GM21737 (cell line): Measurements from ENCODE around the gene TBC1D16.

Experiments used
- ATAC-seq: cut with Tn5 transposase; IDR thresholded peaks from one replicate; pipeline ENCODE4 v1.9.1; 2021; ENCODE audit warnings: mild to moderate bottlenecking, moderate library complexity; ENCODE audit not compliant: unreplicated experiment

Gene TBC1D16

DNA sequence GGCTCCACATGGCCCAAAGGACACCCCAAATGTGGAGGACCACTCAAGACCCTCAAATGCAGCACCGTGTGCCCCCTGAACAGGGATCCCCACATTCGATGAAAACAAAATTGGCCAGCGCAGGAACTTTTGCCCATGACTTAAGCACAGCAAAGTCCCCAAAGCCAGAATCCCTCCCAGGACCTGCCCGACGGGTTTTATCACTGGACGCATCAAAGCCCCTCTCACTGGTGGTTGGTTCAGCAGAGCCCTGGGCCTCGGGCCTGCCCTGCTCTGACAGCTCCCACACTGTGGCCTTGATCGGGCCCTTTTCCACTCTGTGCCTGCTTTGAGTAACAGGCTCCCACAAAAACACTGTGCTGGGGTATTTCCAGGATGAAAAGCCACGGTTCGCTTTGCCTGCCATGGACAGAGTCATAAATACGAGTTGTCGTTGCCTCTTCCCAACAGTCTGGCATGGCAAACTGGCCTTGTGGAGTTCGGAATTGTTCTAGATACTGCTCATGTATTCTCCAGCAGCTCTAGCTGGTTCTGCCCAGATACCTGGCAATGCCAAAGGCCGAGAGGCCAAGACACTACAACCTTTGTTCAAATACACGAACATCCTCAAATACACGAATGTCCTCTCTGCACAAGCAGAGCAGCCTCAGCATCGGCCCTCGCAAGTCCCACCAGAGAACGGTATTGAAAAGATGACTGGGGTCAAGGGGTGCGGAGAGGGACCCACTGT, 46.4 kb downstream of the TBC1D16 start:
- ATAC-seq: no peak

DNA sequence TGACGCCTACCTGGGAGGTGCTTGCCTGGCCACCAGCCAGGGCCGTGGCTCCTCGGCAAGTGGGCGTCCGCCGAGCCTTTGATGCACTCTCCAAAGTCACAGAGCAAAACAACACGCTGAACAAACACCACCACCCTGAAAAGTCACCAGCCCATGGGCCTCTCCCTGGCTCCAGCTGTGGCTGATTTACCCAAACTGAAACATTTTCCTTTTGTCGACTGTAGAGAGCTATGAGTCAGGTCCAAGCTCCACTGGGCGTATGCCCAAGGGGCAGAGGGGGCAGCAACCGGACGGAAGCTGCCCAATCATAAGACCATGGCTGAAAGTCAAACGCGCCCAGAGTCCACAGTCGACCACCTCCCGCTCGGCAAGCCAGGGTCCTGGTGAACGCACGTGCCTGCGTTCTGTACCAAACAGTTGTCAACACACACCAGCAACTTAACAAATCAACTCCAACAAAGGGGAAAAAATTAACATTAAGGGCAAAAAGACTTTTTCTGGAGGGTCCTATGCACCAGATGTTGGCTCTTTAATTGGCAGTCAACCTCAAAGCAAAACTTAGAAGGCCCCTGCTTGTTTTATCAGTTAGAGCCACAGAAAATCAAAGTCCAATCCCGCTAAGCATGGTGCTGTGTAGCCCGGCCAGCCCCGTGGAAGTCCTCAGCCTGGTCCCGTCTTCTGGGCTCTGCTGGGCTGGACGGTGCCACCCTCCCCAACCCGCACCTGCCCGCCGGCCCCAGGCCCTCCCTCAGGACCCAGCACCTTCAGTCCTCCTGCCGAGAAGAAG, 47.3 kb downstream of the TBC1D16 start:
- ATAC-seq: no peak

GRCh38 chr17:79987935-79988184, 47.8 kb downstream of the TBC1D16 start:
- no peak for ATAC-seq

- ATAC-seq: no peak
Observed at GRCh38 chr17:79987187-79987934, 48.3 kb downstream of the TBC1D16 start.

DNA sequence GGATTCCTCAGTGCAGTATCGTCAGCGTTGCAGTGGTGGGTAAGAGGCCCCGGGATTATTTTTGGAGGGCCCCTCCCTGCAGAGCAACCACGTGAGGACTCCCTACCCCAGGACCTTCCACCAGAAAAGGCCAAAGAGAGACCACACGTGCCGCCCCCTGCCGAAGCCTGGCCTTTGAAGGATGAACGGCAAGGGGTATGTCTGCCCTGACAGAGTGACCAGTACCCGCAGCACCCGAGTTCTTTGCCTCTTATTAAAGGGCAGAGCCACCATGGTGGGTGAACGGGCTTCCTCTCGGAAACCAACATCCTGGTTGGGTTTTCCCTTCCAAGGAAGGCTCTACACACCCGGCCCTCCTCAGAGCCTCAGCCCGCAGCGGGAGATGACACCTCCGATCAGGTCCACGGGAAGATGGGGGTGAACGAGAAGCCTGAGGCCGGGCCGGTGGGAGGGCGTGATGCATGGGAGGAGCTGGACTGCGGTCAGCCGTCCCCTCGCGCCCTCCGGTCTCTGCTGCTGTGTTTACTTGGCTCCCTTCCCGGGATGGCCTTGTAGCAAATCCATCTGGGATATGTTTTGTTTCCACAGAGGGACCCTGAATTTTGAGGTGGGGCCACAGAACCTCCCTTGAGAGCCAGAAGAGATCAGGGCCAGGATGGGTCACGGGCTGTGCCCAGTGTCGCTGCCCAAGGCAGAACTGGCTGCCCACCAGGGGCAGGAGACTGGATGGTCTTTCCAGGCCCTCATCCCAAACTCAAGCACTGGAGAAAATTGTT, 49.1 kb downstream of the TBC1D16 start:
- ATAC-seq: no peak

DNA sequence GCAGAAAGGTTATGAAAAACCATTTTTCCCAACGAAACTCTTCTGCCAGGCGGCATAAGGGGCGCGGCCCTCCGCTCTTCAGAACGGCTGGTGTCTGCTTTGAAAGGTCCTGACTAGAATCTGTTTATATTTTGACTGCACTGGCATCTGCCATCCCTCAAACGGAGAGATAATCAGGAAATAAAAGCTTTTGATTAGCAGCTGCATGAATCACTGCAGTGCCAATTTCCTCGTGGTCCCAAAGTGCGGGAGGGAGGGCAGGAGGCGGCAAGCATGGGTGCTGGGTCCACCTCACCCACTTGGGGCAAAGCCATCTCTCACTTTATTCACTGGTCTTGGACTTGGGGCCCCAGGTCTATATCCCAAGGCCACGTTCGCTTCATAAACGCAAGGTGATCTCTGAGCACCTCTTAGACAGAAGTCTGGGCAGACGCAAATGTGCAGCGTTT, 49.7 kb downstream of the TBC1D16 start:
- ATAC-seq: no peak

DNA sequence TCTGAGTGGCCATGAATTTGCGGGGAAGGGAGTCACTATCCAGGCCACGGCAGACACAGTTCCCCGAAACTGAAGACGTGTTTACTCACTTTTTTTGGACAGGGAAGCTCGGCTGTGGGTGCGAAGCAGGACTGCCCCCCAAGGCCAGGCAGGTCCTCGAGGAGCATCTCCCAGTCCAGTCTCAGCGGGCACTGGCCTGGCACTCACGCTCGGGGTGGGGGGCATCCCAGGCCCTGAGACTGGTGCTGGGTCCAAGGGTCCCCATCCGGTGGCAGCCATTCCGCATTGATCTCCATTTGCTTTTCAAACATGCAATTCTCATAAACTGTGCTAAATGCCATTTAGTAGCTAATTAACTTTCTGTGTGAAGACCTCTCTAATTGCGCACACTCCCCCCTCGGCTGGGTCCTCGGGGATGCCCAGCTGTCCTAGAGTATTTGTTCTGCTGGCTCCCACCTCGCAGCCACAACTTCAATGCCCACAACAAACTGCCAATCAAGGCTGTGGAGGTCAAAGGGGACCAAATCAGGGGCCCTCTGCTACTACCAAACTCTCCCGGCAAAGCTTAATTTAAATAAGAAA, 50.2 kb downstream of the TBC1D16 start:
- no peak for ATAC-seq

GRCh38 chr17:79984877-79985276, 50.8 kb downstream of the TBC1D16 start:
- ATAC-seq: no peak

DNA sequence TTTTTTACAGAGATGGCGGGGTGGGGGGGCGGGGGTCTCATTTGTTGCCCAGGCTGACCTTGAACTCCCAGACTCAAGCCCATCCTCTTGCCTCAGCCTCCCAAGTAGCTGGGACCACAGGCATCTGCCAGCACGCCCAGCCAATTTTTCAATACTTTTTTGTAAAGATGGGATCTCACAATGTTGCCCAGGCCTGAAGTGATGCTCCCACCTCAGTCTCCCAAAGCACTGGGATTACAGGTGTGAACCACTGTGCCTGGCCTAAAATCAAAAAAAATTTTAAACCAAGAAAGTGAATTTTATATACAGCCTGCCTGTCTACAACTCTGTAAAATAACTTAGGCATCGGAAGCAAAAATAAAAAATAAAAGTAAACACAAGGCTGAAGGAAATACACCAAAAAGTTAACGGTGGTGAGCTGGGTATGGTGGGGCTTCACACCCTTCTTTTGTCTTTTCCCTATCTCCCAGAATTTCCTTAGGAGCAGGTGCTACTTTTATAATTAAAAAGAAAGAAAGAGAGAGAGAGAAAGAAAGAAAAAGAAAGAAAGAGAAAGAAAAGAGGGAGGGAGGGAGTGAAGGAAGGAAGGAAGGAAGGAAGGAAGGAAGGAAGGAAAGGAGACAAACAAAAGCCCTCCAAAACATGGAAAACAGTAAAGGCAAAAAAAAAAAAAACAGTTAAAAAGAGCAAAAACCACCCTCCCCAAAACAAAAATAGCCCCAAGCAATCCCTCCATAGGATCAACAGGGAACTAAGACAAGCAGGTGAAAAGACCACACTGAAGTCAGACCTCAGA, 51.4 kb downstream of the TBC1D16 start:
- no peak for ATAC-seq

GRCh38 chr17:79983456-79983855, 52.2 kb downstream of the TBC1D16 start:
- ATAC-seq: no peak

GRCh38 chr17:79982986-79983385, 52.7 kb downstream of the TBC1D16 start:
- ATAC-seq: no peak

DNA sequence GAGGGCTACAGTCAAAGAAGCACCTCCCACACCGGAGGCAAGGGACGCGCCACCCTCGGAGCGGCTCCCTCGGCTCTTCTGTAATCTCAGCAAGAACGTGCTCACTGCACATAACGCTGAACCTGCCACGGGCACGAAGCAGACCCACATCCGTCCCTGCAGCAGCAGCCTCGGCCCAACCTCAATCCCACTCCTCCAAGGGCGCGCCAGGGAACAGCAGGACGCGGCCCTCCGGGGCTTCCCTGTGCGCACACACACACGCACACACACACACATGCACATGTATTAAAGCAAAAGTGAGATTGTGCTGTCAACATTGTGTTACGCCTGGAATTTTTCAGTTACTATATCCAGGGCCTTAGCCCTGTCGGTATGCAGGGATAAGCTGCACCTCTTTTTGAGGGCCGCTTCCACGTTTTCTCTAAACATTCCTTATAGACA, 54.0 kb downstream of the TBC1D16 start:
- ATAC-seq: no peak

GRCh38 chr17:79981090-79981489, 54.6 kb downstream of the TBC1D16 start:
- ATAC-seq: no peak

DNA sequence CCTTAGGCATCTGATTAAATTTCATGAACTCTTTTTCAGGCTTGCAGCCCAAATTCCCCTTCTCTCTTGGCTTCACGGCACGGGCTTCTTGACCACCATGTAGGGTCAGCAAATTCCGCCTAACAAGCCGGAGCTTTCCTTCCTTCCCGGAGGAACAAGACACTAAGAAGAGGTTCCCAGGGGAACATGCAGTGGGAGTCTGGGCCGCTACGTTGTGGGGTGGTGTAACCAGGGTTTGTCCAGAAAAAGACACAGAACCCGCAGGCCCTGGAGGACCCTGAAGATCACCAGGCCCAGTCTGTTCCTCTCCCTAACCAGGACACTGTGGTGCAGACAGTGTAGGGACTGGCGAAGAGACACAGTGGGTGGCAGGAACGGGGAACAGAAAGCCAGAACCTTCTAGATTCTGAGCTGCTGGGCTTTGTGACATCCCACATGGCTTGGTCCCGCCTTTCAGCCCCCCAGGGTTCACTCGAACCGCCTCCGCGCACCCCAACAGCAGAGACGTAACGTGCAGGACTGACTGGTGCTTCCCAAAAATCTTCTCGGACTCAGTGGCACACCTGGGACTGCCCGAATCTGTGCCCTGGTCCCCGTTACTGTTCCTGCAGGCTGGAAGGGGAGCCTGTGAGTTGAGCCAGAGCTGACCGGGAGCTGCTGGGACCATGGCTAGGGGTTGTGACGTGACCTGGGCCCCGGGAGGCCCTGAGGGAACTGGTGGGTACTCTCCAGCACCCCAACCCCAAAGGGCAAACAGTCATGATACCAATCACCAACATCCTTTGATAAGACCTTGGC, 55.2 kb downstream of the TBC1D16 start:
- ATAC-seq: no peak

DNA sequence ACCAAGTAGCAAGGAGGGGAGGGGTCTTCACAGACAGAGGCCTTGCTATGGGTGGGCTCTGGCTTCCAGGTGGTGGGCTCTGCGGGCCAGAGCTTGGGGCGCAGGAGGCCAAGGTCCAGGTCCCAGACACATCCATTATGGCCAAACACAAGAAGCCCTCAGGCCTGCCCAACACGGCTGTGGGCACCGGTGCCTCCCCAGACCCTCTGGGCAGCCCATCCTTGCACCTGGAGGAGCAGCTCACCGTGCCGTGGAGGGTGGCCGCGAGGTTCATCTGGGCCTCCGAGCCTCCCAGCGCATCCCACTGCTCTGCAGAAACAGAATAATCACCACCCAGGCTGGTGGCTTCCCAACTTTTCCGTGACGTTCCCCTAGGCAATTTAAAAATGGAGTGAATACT, 55.9 kb downstream of the TBC1D16 start:
- ATAC-seq: no peak

DNA sequence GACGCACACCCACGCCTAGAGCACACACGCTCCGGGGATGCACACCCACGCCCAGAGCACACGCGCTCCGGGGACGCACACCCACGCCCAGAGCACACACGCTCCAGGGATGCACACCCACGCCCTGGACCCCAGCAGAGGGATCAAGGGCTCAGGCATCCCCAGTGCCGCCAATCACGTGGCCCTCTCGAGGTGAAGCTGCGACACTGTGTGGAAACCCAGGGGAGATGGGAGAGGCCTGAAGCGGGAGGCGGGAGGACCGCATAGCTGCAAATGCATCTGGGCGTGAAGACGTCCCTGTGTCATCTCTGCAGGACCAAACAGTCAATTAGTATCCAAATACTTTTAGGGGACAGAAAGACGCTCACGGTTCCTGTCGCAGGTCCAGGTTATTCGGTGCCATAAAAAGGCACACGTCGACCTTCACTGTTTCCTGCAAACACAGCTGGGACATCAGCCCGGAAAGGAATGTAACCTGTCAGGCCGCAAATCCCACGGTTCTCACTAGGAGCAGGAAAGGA, 56.4 kb downstream of the TBC1D16 start:
- ATAC-seq: no peak

DNA sequence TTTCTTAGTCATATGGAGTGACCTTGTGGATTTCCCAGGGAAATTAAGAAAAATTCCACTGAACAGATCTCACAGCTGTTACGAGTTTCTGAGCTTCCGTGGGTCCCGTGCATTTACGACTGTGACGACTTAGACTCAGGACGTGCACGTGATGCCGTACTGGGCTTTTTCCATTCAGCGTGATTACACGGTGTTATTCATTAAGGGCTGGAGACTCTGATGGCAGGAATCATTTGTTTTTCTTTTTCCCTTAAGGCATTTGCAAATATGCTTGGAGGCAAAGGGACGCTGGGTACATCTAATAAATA, 57.2 kb downstream of the TBC1D16 start:
- no peak for ATAC-seq

- ATAC-seq: no peak
Observed at GRCh38 chr17:79977708-79978547, 57.7 kb downstream of the TBC1D16 start.
